HL-60 (cell line): Measurements from ENCODE around the gene TSSK2.

Experiments
- CTCF ChIP-seq: IDR thresholded peaks from one replicate; pipeline ENCODE4 v1.5.1; 2011; ENCODE audit warnings: low read length, control low read depth, inconsistent platforms; ENCODE audit not compliant: insufficient read depth
- GABPA ChIP-seq: IDR thresholded peaks from 2 replicates; pipeline ENCODE4 v1.6.1; 2012; ENCODE audit warnings: low read depth
- POLR2AphosphoS5 ChIP-seq: IDR thresholded peaks from 2 replicates; pipeline ENCODE4 v1.6.1; 2012; ENCODE audit warnings: low read depth
- SPI1 ChIP-seq: IDR thresholded peaks from 2 replicates; pipeline ENCODE4 v1.6.1; 2012; ENCODE audit warnings: low read depth, mild to moderate bottlenecking, borderline replicate concordance

DNA sequence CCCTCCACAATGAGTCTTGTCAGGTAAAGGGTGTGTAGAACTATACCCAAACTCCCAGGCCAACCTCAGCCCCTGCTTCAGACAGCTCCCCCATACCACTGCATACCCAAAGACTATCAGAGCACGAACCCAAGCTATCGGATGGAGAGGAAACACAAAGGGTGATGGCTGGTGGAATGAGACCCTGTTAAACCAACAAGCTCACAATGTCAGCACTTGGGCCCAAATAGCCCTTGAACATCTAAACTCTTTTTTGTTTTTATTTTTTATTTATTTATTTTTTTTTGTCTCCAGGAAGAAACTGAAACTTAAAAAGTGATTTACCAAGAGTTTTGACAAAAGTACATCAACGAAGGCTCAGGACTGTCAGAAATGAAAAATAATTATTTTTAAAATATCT lies 19.5 kb upstream of the TSSK2 start:
- no peak for TF ChIP-seq CTCF
- TF ChIP-seq POLR2AphosphoS5, result no peak
- TF ChIP-seq SPI1, result no peak
- no peak for TF ChIP-seq GABPA
